ENCODE data around the gene STK11IP. TPM values are rescaled to one million over a fixed set of nuclear protein-coding genes. Genes with fewer than 3 reads are reported as not detected.

The STK11IP gene
- total and polyA plus RNA-seq, 10 of the 15 experiments (the other 5 are each of a cell fraction or from before 2014, with no cell fraction given), result 0.42 to 24.0 (median 11.4) TPM

DNA sequence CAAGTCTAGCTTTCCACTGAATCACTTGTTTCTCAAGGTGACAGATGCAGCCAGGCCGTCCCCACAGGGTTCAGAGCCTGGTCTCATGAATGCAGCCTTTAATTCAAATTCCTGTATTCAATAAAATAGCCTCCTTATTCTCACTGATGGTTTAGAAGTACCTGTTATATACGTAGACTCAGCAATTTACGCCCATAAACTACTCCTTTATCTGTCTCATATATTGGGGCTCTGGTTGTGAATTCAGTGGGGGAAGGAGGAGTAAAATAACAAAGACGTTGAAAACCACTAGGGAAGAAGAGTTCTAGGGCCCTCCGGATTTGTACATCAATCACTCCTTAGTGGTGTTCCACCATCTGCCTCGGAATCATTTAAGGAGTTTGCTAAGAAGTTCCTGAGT, 28.0 kb upstream of the STK11IP start:
- ChIA-PET RAD21 (ENCODE audit: unreplicated experiment) (no interaction called here), POLR2A (no interaction called here), SMC1A (ENCODE audit: uncharacterized antibody, unreplicated experiment) (no interaction called here), CTCF (no interaction called here)
- H4K20me1 ChIP-seq (ENCODE audit: control insufficient read depth, insufficient read depth), result no peaks in the 10 kb centered on the region
- H2AFZ ChIP-seq (ENCODE audit: control insufficient read depth, low read depth, low read length), result no peak overlapping the region
- no peak for DNase-seq (ENCODE audit: low read depth, low spot score)
- H3K9me3 ChIP-seq (replicated peaks; ENCODE audit: control insufficient read depth, insufficient read depth, low read length), result no peaks in the 10 kb centered on the region
- no peak overlapping the region for H3K27ac ChIP-seq (ENCODE audit: control insufficient read depth, insufficient read depth)
- no peak for ATAC-seq
- no peaks in the 10 kb centered on the region for H3K36me3 ChIP-seq (ENCODE audit: control insufficient read depth in 2 of 2, insufficient read depth in 2 of 2, low read length in 1 of 2)
- no peak overlapping the region for H3K4me2 ChIP-seq (ENCODE audit: control insufficient read depth, insufficient read depth)
- peaks cover 2 to 5% of the 10 kb centered on the region in 2 experiments; a peak in 3 of 4 replicates for H3K27me3 ChIP-seq (replicated peaks in 1 of 2; ENCODE audit: control insufficient read depth in 2 of 2, insufficient read depth in 2 of 2, low read length in 1 of 2)
- 58% methylated on average over 6 of the region's 6 CpGs for WGBS (ENCODE audit: insufficient coverage, insufficient replicate concordance, low lambda C conversion rate, missing lambda C conversion rate)
- H3K9ac ChIP-seq (ENCODE audit: control insufficient read depth, insufficient read depth, low read length), result no peak overlapping the region
- no peaks in the 10 kb centered on the region for H3K4me1 ChIP-seq (ENCODE audit: control insufficient read depth, insufficient read depth, low read length)
- FAIRE-seq, result no peak
- H3K4me3 ChIP-seq, result no peak overlapping the region
- in situ Hi-C loops (cut with MboI), result no loop called here
- no TSS peak for BruUV-seq (replicated peaks)
- intact Hi-C loops (cut with micrococcal nuclease; ENCODE audit: unreplicated experiment), result no loop called here
- no peaks in the 10 kb centered on the region for H3K79me2 ChIP-seq (ENCODE audit: control insufficient read depth, insufficient read depth, low read length)
- TF ChIP-seq KAT2A (conservative IDR thresholded peaks at IDR 0.05; ENCODE audit: control insufficient read depth, low read depth, low read length) (no peak), NFYB (IDR thresholded peaks at IDR 0.05; ENCODE audit: insufficient read depth, low read depth, low read length) (no peak), ATF7 (IDR thresholded peaks at IDR 0.05; ENCODE audit: low read depth) (no peak), TCF7 (IDR thresholded peaks at IDR 0.05; ENCODE audit: borderline replicate concordance) (no peak), CBX5 (IDR thresholded peaks at IDR 0.05; ENCODE audit: low read depth) (no peak), ZNF622 (IDR thresholded peaks at IDR 0.05) (no peak), NFIC (IDR thresholded peaks at IDR 0.05; ENCODE audit: low read depth, low read length) (no peak), SMAD1 (IDR thresholded peaks at IDR 0.05; ENCODE audit: low read depth, partially characterized antibody) (no peak), ZNF384 (IDR thresholded peaks at IDR 0.05; ENCODE audit: borderline replicate concordance, low read depth, low read length) (no peak)
- TF ChIP-seq, protein P1, sequence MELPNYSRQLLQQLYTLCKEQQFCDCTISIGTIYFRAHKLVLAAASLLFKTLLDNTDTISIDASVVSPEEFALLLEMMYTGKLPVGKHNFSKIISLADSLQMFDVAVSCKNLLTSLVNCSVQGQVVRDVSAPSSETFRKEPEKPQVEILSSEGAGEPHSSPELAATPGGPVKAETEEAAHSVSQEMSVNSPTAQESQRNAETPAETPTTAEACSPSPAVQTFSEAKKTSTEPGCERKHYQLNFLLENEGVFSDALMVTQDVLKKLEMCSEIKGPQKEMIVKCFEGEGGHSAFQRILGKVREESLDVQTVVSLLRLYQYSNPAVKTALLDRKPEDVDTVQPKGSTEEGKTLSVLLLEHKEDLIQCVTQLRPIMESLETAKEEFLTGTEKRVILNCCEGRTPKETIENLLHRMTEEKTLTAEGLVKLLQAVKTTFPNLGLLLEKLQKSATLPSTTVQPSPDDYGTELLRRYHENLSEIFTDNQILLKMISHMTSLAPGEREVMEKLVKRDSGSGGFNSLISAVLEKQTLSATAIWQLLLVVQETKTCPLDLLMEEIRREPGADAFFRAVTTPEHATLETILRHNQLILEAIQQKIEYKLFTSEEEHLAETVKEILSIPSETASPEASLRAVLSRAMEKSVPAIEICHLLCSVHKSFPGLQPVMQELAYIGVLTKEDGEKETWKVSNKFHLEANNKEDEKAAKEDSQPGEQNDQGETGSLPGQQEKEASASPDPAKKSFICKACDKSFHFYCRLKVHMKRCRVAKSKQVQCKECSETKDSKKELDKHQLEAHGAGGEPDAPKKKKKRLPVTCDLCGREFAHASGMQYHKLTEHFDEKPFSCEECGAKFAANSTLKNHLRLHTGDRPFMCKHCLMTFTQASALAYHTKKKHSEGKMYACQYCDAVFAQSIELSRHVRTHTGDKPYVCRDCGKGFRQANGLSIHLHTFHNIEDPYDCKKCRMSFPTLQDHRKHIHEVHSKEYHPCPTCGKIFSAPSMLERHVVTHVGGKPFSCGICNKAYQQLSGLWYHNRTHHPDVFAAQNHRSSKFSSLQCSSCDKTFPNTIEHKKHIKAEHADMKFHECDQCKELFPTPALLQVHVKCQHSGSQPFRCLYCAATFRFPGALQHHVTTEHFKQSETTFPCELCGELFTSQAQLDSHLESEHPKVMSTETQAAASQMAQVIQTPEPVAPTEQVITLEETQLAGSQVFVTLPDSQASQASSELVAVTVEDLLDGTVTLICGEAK (IDR thresholded peaks at IDR 0.05; ENCODE audit: borderline replicate concordance), result no peak
- TF ChIP-seq, protein P2, sequence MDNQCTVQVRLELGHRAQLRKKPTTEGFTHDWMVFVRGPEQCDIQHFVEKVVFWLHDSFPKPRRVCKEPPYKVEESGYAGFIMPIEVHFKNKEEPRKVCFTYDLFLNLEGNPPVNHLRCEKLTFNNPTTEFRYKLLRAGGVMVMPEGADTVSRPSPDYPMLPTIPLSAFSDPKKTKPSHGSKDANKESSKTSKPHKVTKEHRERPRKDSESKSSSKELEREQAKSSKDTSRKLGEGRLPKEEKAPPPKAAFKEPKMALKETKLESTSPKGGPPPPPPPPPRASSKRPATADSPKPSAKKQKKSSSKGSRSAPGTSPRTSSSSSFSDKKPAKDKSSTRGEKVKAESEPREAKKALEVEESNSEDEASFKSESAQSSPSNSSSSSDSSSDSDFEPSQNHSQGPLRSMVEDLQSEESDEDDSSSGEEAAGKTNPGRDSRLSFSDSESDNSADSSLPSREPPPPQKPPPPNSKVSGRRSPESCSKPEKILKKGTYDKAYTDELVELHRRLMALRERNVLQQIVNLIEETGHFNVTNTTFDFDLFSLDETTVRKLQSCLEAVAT (IDR thresholded peaks at IDR 0.05), result no peak
- TF ChIP-seq, protein P3, sequence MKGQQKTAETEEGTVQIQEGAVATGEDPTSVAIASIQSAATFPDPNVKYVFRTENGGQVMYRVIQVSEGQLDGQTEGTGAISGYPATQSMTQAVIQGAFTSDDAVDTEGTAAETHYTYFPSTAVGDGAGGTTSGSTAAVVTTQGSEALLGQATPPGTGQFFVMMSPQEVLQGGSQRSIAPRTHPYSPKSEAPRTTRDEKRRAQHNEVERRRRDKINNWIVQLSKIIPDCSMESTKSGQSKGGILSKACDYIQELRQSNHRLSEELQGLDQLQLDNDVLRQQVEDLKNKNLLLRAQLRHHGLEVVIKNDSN (IDR thresholded peaks at IDR 0.05; ENCODE audit: borderline replicate concordance, extremely low read length, insufficient read depth, low read depth, low read length), result no peak
- TF ChIP-seq, protein P4, sequence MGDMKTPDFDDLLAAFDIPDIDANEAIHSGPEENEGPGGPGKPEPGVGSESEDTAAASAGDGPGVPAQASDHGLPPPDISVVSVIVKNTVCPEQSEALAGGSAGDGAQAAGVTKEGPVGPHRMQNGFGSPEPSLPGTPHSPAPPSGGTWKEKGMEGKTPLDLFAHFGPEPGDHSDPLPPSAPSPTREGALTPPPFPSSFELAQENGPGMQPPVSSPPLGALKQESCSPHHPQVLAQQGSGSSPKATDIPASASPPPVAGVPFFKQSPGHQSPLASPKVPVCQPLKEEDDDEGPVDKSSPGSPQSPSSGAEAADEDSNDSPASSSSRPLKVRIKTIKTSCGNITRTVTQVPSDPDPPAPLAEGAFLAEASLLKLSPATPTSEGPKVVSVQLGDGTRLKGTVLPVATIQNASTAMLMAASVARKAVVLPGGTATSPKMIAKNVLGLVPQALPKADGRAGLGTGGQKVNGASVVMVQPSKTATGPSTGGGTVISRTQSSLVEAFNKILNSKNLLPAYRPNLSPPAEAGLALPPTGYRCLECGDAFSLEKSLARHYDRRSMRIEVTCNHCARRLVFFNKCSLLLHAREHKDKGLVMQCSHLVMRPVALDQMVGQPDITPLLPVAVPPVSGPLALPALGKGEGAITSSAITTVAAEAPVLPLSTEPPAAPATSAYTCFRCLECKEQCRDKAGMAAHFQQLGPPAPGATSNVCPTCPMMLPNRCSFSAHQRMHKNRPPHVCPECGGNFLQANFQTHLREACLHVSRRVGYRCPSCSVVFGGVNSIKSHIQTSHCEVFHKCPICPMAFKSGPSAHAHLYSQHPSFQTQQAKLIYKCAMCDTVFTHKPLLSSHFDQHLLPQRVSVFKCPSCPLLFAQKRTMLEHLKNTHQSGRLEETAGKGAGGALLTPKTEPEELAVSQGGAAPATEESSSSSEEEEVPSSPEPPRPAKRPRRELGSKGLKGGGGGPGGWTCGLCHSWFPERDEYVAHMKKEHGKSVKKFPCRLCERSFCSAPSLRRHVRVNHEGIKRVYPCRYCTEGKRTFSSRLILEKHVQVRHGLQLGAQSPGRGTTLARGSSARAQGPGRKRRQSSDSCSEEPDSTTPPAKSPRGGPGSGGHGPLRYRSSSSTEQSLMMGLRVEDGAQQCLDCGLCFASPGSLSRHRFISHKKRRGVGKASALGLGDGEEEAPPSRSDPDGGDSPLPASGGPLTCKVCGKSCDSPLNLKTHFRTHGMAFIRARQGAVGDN (IDR thresholded peaks at IDR 0.05), result no peak
